ENCODE results near the gene LRRC74B. TPM values are rescaled to one million over a fixed set of nuclear protein-coding genes. Genes with fewer than 3 reads are reported as not detected.
A peak's percentile ranks its signal among the peaks of the same experiment; 100 is the strongest.

Gene LRRC74B
- total RNA-seq, 4 donors from 2014 or later, result not detected

GRCh38 chr22:21103633-21104032 lies 57.9 kb downstream of the LRRC74B start:
- TF ChIP-seq EP300 (IDR thresholded peaks at IDR 0.05) (no peak), POLR2AphosphoS5 (IDR thresholded peaks at IDR 0.05) (no peak), CTCF (IDR thresholded peaks at IDR 0.05) (no peak), POLR2A (IDR thresholded peaks at IDR 0.05) (no peak)
- no peak overlapping the region for H3K4me3 ChIP-seq
- peaks cover 5% of the 10 kb centered on the region for H3K4me1 ChIP-seq
- 86% methylated on average over 10 of the region's 10 CpGs for WGBS
- no peaks in the 10 kb centered on the region for H3K27me3 ChIP-seq
- no peaks in the 10 kb centered on the region for H3K9me3 ChIP-seq
- no peak overlapping the region for H3K27ac ChIP-seq
- H3K36me3 ChIP-seq, result no peaks in the 10 kb centered on the region
- DNase-seq (ENCODE audit: low spot score in 2 of 2), result peak in 1 of 2 donors; percentile 53

- no peaks in the 10 kb centered on the region for H3K27me3 ChIP-seq
- H3K27ac ChIP-seq, result no peak overlapping the region
- DNase-seq (ENCODE audit: low spot score in 2 of 2), result no peak
- no peak for TF ChIP-seq POLR2A (IDR thresholded peaks at IDR 0.05)
- TF ChIP-seq CTCF (IDR thresholded peaks at IDR 0.05), result no peak
- TF ChIP-seq POLR2AphosphoS5 (IDR thresholded peaks at IDR 0.05), result no peak
- TF ChIP-seq EP300 (IDR thresholded peaks at IDR 0.05), result no peak
- no peak overlapping the region for H3K4me3 ChIP-seq
- no peaks in the 10 kb centered on the region for H3K9me3 ChIP-seq
- H3K36me3 ChIP-seq, result no peaks in the 10 kb centered on the region
- WGBS, result 78% methylated on average over 3 of the region's 3 CpGs
- peaks cover 5% of the 10 kb centered on the region for H3K4me1 ChIP-seq
Measured at GRCh38 chr22:21104126-21104691, 58.5 kb downstream of the LRRC74B start.

GRCh38 chr22:21105294-21105693 lies 59.5 kb downstream of the LRRC74B start:
- WGBS, result 90% methylated on average over 2 of the region's 2 CpGs
- peaks cover 5% of the 10 kb centered on the region for H3K4me1 ChIP-seq
- no peak overlapping the region for H3K4me3 ChIP-seq
- no peaks in the 10 kb centered on the region for H3K9me3 ChIP-seq
- DNase-seq (ENCODE audit: low spot score in 2 of 2), result no peak
- H3K27ac ChIP-seq, result no peak overlapping the region
- no peaks in the 10 kb centered on the region for H3K27me3 ChIP-seq
- H3K36me3 ChIP-seq, result no peaks in the 10 kb centered on the region
- TF ChIP-seq POLR2A (IDR thresholded peaks at IDR 0.05) (no peak), CTCF (IDR thresholded peaks at IDR 0.05) (no peak), POLR2AphosphoS5 (IDR thresholded peaks at IDR 0.05) (no peak), EP300 (IDR thresholded peaks at IDR 0.05) (no peak)

- Histone ChIP-seq H3K4me3 (no peak overlapping the region), H3K36me3 (no peaks in the 10 kb centered on the region), H3K27ac (no peak overlapping the region), H3K27me3 (no peaks in the 10 kb centered on the region), H3K4me1 (peaks cover 5% of the 10 kb centered on the region), H3K9me3 (no peaks in the 10 kb centered on the region)
- 65% methylated on average over 5 of the region's 5 CpGs for WGBS
- TF ChIP-seq POLR2AphosphoS5 (IDR thresholded peaks at IDR 0.05), result no peak
- TF ChIP-seq EP300 (IDR thresholded peaks at IDR 0.05), result no peak
- no peak for TF ChIP-seq CTCF (IDR thresholded peaks at IDR 0.05)
- TF ChIP-seq POLR2A (IDR thresholded peaks at IDR 0.05), result no peak
- DNase-seq (ENCODE audit: low spot score in 2 of 2), result no peak
Measured at GRCh38 chr22:21106000-21106399, 60.3 kb downstream of the LRRC74B start.

- DNase-seq (ENCODE audit: low spot score in 2 of 2), result no peak
- no peaks in the 10 kb centered on the region for H3K4me1 ChIP-seq
- H3K4me3 ChIP-seq, result no peak overlapping the region
- no peak overlapping the region for H3K27ac ChIP-seq
- no peaks in the 10 kb centered on the region for H3K9me3 ChIP-seq
- WGBS, result 75% methylated on average over 4 of the region's 4 CpGs
- H3K36me3 ChIP-seq, result no peaks in the 10 kb centered on the region
- H3K27me3 ChIP-seq, result no peaks in the 10 kb centered on the region
- no peak for TF ChIP-seq POLR2AphosphoS5 (IDR thresholded peaks at IDR 0.05)
- no peak for TF ChIP-seq POLR2A (IDR thresholded peaks at IDR 0.05)
- no peak for TF ChIP-seq CTCF (IDR thresholded peaks at IDR 0.05)
- TF ChIP-seq EP300 (IDR thresholded peaks at IDR 0.05), result no peak
Measured at GRCh38 chr22:21108379-21109115, 62.8 kb downstream of the LRRC74B start.

All from suprapubic skin (tissue), 4 donors.